LHCN-M2 (cell line): ENCODE results near the gene MCOLN1. TPM values are rescaled to one million over a fixed set of nuclear protein-coding genes. Genes with fewer than 3 reads are reported as not detected.
"Not testable (repeated sequence)": the region's sequence is repeated elsewhere in the genome, so short reads cannot be mapped to it uniquely, and the experiment has no call there.

Source experiments
- DNase-seq: peaks from one replicate; pipeline ENCODE4 v3.0.0-alpha.2; 2012; ENCODE audit warnings: low read depth
- total RNA-seq: library from RNA; depleted of rRNA; stranded (reverse); fragments of >200 nt; gene quantifications from 2 replicates; pipeline ENCODE4 v1.2.3, GENCODE V29; 2014

Gene MCOLN1
- total RNA-seq, 1 experiment from 2014 or later: 8.9 TPM

DNA sequence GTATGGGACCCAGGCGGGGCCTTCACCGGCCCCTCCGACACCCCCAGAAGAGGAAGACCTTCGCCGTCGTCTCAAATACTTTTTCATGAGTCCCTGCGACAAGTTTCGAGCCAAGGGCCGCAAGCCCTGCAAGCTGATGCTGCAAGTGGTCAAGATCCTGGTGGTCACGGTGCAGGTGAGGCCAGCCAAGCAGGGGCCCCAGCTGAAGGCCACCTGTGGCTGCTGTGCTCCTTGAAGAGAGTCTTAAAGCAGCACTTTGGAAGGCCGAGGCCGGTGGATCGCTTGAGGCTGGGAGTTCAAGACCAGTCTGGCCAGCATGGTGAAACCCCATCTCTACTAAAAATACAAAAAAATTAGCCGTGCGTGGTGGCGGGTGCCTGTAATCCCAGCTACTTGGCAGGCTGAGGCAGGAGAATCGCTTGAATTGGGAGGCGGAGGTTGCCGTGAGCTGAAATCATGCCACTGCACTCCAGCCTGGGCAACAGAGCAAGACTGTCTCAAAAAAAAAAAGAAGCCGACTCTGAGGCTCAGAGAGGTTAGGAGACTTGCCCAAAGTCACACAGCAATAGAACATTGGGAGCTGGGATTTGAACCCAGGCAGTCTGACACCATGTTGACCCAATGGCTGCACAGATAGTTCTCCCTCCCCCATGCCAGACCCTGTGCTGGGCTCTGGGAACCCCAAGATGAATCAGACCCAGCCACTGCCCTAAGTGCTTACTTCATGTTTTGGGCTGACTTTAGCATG is 2.7 kb downstream of the MCOLN1 start:
- no peak for DNase-seq

DNA sequence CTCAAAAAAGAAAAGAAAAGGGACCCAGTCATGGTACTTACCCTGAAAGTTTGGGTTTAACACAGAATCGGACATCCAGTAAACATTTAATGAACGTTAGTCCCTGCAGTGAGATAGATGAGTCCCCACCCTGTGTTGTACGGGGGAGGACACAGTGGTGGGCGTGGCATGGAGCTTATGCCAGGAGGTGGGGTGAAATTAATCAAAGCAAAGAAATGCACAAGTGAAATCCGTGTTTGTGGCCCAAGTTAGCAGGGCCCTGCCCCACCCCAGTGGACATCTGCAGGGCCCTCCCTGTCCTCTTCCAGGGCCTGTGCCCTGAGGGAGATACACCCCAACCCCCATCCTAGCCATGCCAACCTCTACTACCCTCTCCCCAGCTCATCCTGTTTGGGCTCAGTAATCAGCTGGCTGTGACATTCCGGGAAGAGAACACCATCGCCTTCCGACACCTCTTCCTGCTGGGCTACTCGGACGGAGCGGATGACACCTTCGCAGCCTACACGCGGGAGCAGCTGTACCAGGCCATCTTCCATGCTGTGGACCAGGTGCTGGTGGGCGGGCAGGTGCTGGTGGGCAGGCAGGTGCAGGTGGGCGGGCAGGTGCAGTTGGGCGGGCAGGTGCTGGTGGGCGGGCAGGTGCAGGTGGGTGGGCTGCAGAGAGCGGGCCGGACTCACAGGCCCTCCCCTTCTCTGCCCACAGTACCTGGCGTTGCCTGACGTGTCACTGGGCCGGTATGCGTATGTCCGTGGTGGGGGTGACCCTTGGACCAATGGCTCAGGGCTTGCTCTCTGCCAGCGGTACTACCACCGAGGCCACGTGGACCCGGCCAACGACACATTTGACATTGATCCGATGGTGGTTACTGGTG is 3.9 kb downstream of the MCOLN1 start:
- DNase-seq: no peak

- DNase-seq: no peak
These were observed 5.2 kb downstream of the MCOLN1 start for GRCh38 chr19:7527516-7528191.

- no peak for DNase-seq
These were observed 5.7 kb downstream of the MCOLN1 start for GRCh38 chr19:7528192-7528519.

DNA sequence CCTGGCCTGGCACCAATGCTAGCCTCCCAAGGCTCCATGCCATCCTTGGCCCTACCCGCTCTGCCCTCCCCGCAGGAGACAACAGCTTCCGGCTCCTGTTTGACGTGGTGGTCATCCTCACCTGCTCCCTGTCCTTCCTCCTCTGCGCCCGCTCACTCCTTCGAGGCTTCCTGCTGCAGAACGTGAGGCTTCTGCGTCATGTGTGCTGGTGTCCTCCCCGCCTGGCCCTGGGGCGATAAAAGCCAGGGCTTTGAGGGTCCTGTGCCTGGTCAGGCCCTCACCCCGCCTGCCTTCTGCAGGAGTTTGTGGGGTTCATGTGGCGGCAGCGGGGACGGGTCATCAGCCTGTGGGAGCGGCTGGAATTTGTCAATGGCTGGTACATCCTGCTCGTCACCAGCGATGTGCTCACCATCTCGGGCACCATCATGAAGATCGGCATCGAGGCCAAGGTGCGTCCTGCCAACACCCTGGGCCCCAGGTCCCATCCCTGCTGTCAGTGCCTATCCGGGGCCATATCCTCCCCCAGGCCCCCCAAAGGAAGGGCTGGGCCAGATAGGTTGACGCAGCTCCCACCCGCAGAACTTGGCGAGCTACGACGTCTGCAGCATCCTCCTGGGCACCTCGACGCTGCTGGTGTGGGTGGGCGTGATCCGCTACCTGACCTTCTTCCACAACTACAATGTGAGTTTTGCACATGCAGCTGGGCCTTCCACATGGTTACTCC is 6.3 kb downstream of the MCOLN1 start:
- no peak for DNase-seq

GRCh38 chr19:7529246-7529600 is 6.8 kb downstream of the MCOLN1 start:
- no peak for DNase-seq

DNA sequence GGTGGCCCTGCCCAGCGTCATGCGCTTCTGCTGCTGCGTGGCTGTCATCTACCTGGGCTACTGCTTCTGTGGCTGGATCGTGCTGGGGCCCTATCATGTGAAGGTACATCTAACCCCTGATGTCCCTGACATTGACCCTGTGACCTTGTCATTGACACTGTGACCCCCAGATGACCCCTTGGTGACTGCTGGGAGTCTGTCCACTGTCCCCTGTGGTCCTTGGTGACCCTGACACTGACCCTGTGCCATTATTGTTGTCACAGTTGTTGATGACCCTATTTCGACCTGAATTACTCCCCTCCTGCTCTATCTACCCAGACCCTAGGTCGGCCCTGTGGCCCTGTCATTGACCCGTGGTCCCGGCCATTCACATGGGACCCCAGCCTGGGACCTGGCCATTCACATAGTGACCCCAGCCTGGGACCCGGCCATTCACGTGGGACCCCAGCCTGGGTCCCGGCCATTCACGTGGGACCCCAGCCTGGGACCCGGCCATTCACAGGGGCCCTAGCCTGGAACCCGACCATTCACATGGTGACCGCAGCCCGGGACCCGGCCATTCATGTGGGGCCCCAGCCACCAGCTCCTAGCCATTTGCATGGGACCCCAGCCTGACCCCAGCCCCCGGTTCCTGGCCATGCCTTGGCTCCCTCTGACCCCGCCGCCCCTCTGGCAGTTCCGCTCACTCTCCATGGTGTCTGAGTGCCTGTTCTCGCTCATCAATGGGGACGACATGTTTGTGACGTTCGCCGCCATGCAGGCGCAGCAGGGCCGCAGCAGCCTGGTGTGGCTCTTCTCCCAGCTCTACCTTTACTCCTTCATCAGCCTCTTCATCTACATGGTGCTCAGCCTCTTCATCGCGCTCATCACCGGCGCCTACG is 7.4 kb downstream of the MCOLN1 start:
- DNase-seq: no peak

DNA sequence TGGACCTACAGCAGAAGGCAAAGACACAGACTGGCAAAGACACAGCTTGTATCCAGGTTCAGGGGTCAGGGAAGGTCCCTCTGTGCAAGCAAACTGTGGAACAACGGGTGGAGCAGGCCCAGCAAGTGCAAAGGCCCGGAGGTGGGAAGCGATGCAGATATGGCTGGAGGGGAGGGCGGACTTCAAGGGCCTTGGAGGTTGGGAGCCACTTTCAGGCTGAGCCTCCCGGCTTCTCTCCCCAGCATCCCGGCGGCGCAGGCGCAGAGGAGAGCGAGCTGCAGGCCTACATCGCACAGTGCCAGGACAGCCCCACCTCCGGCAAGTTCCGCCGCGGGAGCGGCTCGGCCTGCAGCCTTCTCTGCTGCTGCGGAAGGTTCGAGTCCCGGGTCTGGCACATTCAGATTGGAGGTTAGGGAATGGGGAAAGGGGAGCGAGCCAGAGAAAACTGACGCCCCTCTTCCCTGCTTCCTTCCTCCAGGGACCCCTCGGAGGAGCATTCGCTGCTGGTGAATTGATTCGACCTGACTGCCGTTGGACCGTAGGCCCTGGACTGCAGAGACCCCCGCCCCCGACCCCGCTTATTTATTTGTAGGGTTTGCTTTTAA is 11.0 kb downstream of the MCOLN1 start:
- peak; percentile 58 for DNase-seq

DNA sequence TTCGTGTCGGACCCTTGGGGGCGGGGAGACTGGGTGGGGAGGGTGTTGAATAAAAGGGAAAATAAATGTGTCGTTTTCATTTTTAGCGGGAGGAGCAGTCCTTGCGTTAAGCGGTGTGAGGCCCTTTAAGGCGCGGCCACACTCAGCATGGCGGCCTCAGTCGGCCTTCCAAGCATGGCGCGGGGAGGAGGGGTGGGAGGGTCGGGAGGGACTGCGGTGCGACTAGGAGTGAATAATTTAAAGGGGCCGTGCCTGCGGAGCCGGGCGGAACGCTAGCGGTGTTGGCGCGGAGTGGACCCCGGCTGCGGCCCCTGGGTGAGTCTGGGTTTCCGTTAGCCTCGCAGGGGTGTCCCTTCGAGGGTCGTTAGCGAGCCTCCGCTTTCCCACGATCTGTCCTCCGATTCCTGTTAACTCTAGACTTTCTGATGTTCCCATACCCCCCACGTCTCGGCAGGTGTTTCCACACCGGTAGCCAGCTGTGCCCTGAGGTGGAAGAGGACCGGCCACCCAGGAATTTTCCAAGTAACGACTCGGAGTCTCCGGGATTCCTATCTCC is 11.6 kb downstream of the MCOLN1 start:
- DNase-seq: peak; percentile 85

DNA sequence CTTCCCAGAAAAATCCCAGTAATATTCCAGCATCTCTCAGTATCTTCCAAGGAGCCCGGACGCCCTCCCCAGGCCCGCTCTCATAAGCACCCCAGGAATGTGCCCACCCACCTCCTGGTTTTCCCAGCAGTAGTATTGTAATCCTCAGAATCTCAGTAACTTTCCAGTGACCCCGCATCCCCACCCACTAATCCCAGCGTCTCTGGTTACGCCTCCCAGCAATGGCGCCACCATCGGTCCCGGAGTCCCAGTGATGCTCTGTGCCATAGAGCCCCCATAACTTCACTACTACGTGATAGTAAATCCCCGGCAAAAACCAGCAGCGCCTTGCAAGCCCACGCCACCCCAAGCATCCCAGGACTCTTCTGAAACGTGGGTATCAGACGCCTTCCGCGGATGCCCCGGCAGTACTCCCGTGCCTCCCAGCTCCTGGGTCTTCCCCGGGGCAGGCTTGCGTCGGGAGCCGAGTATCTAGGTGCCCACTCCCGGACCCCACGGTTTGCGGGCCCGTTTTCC is 12.2 kb downstream of the MCOLN1 start:
- peak; percentile 76 for DNase-seq

DNA sequence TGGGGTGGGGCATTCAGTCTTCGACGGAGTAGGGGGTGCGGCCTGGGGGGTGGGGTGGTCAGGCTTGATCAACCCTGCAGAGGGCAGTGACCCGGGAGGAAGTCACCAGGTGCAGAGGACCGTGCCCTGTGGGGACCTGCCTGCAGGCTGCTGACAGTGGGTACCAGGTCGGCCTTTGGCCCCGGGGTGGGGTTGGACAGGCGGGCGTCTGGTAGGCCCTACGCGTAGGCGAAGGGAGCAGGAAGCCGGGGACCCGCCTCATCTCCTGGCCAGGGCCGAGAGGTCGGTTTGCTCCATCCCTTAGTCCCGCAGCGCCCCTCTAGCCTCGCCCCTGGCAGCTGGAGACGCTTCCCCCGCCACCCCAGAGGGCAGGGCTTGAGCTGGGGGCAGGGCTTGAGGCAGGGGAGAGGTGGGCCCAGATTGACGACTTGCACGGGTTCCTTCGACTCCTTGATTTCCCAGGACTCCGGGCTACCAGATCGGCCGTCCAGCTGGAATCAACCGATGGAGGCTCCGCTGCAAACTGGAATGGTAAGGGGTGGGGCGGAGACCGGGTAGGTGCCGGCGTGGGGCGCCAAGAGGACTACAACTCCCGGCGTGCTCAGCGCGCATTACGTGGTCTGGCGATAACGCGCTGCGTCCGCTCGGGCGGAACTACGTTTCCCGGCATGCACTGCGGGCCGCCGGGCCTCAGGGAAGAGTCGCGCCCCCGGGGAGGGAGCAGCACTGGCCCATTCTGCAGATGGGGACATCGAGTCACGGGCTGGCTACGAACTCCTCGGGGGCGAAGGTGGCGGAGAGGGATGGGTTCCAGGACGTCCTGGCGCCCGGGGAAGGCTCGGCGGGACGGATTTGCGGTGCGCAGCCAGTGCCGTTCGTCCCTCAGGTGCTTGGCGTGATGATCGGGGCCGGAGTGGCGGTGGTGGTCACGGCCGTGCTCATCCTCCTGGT is 12.9 kb downstream of the MCOLN1 start, which contains the start of gene PNPLA6:
TSS of gene PNPLA6 (plus strand) at position 671 of the 951 bp plus-strand sequence. CDS start at position 743, 72 bp downstream.
- DNase-seq: peak; percentile 90

DNA sequence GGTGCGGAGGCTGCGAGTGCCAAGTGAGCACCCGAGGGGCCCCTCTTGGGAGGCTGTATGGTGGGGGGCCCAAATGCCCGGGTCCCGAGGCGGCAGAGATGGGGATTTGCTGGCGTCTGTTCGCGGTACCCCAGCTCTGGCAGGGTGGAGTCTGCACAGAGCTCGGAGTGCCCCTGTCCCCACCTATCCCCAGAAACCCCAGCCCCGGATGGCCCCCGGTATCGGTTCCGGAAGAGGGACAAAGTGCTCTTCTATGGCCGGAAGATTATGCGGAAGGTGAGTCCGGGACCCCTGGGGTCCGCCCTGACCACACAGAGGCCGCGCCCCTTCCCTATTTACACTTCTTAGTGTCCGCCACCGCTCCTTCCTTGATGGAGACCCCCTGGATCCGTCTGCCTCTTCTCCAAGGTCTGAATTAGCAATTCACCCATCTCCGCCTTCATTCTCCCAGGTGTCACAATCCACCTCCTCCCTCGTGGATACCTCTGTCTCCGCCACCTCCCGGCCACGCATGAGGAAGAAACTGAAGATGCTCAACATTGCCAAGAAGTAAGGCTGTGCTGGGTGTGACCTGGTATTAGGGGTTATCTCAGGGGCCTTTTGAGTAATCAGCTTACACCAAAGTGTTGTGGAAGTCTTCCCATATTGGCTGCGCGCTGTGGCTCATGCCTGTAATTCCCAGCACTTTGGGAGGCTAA is 13.7 kb downstream of the MCOLN1 start:
- no peak for DNase-seq

DNA sequence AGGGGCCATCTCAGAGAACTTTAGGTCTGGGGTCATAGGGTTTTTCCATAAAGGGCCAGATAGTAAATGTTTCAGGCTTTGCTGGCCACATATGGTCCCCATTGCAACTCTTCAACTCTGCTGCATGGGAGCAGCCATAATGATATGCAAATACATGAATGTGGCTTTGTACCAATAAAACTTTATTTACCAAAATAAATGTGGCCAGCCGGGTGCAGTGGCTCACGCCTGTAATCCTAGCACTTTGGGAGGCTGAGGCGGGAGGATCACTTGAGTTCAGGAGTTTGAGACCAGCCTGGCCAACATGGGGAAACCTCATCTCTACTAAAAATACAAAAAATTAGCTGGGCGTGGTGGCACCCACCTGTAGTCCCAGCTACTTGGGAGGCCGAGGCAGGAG is 16.6 kb downstream of the MCOLN1 start:
- not testable (repeated sequence) for DNase-seq

- DNase-seq: no peak
These were observed 17.5 kb downstream of the MCOLN1 start for GRCh38 chr19:7539827-7540425.

GRCh38 chr19:7540761-7541474 is 18.5 kb downstream of the MCOLN1 start:
- peak; percentile 9 for DNase-seq

- DNase-seq: no peak
These were observed 19.0 kb downstream of the MCOLN1 start for GRCh38 chr19:7541475-7541824.
